ENCODE measurements around the gene PAK4. TPM values are rescaled to one million over a fixed set of nuclear protein-coding genes. Genes with fewer than 3 reads are reported as not detected.
"Not testable (repeated sequence)": the region's sequence is repeated elsewhere in the genome, so short reads cannot be mapped to it uniquely, and the experiment has no call there.

PAK4 gene
- total RNA-seq, 1 donor from 2014 or later = 4.2 TPM

DNA sequence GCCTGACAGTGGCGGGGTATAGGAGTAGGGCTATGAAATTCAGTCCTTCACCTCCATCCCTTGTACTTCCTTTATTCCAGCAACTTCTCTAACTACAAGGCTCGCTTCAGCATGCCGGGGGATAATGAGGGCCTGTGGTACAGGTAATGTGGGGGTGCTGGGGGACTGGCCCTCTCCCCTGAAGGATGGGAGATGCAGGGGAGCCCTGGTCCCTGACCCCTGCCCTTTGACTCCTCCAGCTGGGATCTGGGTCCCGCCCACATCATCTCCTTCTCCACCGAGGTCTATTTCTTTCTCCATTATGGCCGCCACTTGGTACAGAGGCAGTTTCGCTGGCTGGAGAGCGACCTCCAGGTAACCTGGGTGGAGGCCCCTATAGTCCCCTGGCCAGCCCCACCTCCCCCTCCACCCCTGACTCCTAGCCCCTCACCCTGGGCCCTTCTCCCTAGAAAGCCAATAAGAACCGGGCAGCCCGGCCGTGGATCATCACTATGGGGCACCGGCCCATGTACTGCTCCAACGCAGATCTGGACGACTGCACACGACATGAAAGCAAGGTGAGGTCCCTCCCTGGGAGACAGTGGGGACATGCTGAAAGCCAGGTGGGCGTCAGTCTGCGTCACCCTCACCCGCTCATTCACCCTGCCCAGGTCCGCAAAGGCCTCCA, 25.0 kb upstream of the PAK4 start:
- DNase-seq (ENCODE audit: low read depth in 2 of 2) = no peak

DNA sequence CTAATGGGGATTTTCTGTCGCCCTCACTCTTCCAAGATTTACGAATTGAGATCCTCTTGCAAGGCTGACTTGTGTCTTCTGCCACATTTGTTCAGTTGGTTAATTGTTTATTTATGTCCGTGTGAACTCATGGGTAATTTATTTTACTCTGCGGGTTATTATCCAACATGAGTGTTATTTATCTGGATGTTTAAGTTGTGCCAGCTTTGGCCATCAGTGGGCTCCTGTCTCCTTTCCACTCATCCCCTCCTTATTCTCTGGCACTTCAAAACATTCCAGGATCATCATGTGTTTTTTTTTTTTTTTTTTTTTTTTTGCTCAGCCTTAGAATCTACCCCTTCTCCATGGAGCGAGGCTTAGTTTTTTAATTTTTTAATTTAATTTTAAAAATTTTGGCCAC, 22.4 kb upstream of the PAK4 start:
- no peak for DNase-seq (ENCODE audit: low read depth in 2 of 2)

DNA sequence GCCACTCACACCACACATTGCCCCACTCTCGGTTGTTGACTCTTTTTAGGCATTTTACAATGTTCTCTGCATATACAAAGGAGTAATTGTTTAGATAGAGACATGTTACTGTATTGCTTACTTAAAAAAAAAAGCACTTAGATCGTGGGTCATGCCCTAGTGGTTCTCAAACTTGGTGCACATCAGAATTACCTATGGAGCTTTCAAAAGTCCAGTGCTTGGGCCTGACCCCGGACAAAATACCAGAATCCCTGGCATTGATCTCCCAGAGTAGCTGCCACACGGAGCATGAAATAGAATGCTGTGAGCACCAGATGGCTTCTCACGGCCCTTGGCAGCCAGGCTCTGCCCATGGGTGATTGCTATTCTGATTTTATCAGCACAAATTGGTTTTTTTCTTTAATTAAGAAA, 21.4 kb upstream of the PAK4 start:
- no peak for DNase-seq (ENCODE audit: low read depth in 2 of 2)

DNA sequence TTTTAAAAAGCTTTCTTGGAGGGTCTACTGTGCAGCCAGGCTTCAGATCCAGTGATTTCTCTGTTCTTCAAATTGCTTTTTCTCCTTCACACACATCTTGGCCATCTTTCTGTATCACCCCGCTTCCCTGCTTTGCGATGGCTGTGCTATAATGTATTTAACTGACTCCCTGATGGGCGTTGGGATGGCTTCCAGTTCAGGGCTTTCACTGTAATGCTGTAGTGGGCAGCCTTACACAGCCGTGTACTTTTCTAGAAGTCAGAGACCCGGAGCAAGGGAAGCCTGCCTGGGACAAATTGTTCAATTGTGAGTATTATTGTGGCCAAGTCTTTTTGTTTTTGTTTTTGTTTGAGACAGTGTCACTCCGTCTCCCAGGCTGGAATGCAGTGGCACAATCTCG, 19.4 kb upstream of the PAK4 start:
- no peak for DNase-seq (ENCODE audit: low read depth in 2 of 2)

DNA sequence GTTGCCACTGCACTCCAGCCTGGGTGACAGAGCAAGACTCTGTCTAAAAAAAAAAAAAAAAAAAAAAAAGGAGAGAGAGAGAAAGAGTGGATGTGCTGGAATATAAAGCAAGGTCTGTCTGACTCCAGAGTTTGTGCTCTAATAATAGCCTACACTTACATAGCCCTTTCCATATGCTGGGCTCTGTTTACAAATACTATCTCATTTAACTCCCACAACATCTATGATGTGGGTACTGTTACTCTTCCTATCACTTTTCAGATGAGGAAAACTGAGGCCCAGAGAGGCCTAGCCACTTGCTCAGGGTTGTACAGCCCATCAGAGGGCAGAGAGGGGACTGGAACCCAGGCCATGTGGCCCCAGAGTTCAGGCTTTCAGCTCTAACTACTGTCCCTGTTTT, 15.9 kb upstream of the PAK4 start:
- DNase-seq (ENCODE audit: low read depth in 2 of 2) = no peak

DNA sequence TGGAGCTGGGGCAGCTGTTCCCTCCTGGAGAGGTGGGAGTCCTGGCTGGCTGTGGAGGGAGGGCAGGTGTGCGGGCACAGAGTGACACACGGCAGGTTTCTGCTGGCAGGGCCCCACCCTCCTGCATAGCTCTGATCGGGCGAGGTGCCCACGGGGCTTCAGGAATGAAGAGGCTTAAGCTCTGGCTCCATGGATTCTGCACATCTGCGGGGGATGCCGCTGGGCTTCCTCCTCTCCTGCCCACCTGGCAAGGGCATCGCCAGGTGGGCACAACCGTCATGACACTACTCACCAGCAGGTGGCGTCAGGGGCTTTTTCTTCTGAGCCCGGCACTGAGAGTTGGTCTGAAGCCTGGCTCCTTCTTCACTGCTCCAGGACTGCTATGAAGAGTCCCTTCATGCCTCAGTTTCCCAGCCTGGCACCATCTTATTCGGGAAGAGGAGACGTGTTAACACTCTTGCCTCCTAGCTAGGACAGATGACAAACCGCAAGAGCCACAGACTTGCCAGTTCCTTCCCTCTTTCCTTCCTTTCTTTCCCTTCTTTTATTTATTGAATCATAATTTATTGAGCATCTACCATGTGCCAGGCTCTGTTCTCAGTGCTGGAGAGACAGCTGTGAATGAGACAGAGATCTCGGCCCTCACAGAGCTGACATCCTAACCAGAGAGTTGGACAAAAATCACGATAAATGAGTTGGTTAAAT, 15.2 kb upstream of the PAK4 start:
- peak in 1 of 2 donors; percentile 45 for DNase-seq (ENCODE audit: low read depth in 2 of 2)

DNA sequence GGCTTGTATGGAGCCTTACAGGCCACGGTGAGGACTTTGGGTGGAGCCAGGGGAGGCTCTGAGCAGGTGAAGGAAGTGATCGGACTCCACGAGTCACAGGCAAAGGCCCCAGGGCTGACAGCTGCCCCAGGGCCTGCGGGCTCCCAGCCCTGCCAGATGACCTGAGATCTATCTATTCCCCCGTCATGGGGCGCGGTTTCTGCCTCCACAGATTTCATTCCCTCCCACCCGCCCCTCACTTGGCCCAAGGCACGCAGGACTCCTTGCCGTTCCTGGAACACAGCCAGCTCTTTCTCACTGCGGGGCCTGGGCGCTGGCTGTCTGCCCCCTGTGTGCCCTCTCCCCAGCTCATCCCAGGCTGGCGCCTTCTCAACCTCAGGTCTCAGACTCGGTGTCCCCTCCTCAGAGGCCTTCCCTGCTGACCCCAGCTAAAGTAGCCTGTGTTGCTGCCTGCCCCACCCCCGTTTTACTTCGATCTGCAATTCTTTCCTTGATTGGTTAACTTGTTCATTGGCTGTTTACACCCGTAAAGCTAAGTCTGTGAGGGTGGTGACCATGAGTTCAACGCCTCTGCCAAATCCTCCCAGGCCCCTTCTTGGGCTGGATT, 13.9 kb upstream of the PAK4 start:
- DNase-seq (ENCODE audit: low read depth in 2 of 2) = no peak

DNA sequence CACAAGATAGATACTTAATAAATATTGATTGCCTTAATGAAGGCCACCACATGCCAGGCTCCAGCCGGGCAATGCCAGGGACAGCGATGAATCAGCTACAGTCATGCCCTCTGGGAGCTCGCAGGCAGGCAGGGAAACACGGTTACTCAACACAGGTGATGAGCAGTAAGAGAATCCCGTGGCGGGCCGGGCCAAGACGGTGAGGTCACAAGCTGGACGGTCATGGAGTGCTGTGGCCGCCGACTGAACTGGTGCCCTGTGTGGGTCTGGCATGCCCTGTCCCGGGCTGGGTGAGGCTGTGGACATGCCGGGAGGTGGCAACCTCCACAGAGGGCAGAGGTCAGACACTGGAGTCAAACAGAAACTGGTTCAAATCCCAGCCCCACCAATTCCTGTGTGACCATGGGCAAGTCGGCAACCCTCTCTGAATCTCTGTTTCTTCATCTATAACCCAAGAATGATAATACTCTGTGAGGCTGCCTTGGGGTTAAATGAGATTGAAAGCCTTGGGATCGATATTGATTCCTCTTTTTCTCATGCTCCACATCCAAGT, 13.2 kb upstream of the PAK4 start:
- DNase-seq (ENCODE audit: low read depth in 2 of 2) = no peak

DNA sequence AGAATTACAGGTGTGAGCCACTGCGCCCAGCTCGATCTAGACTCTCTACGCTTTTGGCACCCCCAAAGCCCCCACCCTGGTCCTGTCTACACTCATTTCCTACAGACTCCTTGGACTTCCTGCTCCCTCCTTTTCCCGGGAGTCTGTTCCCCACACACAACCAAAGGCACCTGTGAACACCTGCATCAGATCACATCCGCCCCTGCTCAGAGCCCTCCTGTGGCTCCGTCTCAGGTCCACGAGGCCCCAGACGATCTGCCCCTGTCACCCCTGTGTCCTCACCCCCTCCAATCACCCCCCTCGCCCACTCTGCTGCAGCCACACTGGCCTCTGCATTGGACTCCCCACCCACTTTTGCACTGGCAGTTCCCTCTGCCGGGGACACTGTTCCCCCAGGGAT, 12.4 kb upstream of the PAK4 start:
- DNase-seq (ENCODE audit: low read depth in 2 of 2) = no peak

DNA sequence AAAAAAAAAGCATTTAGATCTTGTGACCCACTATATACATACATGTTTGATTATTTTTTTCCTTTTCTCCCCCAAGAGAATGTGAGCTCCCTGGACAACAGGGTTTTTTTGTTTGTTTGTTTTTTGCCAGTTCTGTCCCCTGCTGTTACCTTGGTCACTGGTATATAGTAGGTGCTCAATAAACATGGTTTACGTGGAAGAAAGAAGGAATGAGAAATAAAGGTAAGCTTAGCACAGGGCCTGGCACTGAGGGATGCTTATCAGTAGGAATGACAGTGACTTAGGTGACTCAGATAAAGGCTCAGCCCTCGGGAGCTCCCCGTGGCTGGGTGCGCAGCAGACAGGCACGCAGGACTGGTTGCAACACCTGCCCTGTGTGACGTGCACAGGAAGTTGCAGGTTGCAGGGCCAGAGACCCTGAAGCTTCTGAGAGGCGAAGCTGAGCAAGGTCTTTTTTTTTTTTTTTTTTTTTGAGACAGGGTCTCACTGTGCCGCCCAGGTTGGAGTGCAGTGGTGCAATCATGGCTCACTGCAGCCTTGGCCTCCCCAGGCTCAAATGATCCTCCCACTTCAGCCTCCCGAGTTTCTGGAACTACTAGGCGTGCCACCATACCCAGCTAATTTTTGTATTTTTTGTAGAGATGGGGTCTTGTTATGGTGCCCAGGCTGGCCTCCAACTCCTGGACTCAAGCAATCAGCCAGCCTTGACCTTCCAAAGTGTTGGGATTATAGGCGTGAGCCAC, 10.3 kb upstream of the PAK4 start:
- DNase-seq (ENCODE audit: low read depth in 2 of 2) = no peak

DNA sequence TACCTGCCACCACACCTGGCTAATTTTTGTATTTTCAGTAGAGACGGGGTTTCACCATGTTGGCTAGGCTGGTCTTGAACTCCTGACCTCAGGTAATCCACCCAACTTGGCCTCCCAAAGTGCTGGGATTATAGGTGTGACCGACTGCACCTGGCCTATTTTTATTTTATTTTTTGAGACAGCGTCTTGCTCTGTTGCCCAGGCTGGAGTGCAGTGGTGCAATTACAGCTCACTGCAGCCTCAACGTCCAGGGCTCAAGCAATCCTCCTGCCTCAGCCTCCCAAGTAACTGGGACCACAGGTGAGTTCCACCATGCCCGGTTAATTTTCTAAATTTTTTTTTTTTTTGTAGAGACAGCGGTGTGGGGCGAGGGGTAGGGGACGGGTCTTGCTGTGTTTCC, 8.6 kb upstream of the PAK4 start:
- not testable (repeated sequence) for DNase-seq (ENCODE audit: low read depth in 2 of 2)

DNA sequence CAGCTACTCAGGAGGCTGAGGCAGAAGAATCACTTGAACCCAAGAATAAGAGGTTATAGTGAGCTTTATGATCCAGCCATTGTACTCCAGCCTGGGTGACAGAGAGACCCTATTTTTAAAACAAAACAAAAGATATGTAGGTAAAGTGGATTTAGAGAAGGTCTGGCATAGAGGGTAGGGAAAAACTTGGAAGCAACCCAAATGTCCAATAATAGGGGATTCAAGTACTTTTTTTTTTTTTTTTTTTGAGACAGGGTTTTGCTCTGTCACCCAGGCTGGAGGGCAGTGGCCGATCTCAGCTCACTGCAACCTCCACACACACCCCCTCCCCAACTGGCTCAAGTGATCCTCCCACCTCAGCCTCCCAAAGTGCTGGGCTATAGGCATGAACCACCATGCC, 5.8 kb upstream of the PAK4 start:
- no peak for DNase-seq (ENCODE audit: low read depth in 2 of 2)

DNA sequence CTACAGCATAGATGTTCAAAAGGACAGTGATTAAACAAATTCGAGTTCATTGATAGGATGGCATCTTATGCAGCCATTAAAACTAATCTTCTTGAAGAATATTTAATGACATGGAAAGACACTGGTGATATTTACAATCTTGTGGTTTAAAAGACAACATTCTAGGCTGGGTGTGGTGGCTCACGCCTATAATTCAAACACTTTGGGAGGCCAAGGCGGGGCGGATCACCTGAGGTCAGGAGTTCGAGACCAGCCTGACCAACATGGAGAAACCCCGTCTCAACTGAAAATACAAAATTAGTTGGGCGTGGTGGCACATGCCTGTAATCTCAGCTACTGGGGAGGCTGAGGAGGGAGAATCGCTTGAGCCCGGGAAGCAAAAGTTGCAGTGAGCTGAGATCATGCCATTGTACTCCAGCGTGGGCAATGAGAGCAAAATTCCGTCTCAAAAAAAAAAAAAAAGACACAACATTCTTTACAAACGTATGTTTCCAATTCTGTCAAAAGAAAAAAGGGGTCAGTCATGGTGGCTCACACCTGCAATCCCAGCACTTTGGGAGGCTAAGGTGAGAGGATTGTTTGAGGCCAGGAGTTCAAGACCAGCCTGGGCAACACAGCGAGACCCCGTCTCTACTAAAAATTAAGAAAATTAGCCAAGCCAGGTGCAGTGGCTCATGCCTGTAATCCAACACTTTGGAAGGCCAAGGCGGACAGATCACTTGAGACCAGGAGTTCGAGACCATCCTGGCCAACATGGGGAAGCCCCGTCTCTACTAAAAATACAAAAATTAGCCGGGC, 2.5 kb upstream of the PAK4 start:
- DNase-seq (ENCODE audit: low read depth in 2 of 2) = no peak

DNA sequence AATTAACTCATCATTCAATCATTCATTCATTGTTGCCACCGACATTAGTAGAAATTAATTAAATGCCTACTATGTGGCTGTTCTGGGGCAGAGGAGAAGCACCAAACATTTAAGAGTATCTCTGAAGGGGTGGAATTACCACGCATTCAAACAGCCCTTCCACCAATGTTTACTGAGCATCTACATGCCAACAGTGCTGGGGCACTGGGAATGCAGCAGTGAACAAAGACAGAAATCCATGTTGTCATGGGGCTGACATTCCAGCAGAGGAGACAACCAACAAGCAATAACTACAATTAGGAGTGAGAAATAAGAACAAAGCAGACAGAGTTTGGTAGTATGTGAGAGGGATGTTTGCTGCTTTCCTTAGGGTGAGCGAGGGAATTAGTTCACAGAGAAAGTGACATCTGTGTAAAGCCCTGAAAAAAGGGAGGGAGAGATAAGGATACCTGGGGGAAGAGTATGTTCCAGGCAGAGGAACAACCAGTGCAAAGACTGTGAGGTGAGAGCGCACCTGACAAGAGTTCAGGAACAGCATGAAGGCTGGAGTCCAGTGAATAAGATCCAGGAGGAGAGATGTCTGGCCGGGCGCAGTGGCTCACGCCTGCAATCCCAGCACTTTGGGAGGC, 1.3 kb upstream of the PAK4 start:
- DNase-seq (ENCODE audit: low read depth in 2 of 2) = no peak

DNA sequence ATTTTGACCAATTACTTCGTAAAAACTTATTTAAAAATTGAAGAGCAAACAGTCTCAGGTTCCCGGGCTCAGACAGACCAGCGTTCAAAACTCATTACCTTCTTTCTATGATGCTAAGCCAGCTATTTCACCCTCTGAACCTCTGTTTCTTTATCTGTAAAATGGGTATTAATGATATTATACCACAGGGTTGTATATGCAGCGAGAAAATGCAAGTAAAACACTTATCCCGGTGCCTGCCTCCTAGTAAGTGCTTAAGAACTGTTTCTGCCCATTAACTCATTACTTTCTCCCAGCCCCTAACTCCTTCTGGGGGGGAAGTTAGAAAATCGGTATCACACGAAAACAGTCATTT, 410 bp upstream of the PAK4 start:
- DNase-seq (ENCODE audit: low read depth in 2 of 2) = no peak

DNA sequence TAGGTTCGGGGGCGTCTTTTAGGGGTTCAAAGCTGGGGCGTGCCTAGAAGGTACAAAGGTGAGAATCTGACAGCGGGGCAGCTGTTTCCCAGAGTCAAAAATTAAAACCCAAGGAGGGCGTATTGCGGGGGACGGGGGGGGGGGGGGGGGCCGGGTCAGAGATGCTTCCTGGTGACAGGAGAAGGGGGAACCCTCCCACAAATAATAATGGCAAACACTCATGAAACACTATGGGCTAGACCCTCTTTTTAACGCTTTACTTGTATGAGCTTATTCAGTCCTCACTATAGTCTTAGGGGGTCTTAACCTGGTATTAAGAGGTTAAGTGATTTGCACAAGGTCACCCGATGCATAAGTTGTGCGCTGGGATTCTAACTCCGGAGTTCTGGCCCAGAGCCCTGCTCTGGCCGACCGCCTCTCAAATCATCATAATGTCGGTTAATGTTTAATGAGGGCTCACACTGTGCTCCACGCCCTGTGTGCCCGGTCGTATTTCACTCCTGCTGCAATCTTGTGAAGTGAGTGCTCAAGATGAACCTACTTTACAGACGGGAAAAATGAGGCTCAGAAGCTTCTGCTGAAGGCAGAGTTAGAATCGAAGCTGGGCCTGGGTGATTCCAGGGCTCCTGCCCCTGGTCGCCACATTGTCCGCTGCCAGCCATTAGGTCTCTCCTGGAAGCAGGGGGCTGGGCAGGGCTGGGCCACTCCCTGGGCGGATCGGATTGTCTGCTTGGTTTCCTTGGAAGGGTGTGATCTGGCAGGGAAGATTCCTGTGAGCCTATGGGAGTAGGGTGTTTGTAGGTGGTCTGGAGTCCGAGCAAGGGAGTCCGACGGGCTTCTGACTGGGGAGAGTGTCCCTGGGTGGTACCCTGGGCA, 964 bp downstream of the PAK4 start:
- peak in 1 of 2 donors; percentile 26 for DNase-seq (ENCODE audit: low read depth in 2 of 2)

DNA sequence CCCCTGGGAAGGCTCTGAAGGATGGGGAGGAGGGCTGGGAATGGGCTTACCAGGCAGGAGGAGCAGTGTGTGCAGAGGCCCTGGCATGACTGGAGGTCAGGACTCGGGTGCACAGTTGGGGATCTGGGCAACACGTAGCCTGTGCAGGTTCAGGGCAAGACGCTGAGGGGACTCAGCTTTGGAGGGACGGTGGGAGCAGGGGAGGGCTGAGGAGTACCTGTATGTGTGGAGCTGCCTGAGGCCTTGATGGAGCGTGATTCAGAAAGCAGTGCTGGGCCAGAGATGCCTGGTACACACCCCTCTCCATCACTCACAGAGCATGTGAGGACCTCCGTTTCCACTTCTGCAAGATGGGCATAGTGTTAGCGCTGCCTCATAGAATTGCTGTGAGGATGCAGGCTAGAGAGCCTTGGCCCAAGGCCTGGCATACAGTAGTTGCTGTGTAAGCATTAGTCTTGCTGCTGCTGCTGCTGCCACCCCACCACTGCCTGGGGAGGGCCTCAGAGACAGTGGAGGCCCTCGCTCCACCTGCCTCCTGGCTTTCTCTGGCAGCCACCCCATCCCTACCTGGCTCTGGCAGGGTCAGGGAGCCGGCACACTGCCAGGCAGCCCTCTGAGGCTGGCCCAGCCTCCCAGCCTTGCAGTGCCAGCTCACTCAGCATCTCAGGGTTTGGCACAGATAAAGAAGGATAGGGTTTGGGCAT, 2.4 kb downstream of the PAK4 start:
- DNase-seq (ENCODE audit: low read depth in 2 of 2) = no peak

DNA sequence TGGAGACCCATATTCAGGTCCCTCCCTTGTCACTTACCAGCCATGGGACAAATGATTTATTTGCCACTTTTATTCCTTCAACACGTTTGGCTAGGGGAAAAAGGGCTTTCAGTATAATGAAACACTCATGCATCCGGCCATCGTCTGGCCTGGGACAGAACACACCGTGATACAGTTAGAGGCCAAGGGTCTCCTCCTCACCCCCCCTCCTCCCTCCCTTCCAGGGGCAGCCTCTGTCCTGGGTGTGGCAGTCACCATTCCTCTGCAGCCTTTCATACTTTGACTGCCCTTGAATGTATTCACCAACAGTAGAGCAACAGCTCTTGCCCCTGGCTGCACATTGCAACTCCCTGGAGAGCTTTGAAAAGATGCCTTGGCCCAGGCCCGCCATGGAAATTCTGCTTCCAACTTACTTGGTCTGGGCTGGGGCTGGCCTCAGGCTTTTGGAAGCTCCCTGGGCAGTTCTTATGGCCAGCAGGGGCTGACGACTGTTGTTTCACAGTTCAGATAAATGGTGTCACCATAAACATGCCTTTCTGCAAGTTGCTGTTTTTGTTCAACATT, 3.0 kb downstream of the PAK4 start:
- DNase-seq (ENCODE audit: low read depth in 2 of 2) = no peak

DNA sequence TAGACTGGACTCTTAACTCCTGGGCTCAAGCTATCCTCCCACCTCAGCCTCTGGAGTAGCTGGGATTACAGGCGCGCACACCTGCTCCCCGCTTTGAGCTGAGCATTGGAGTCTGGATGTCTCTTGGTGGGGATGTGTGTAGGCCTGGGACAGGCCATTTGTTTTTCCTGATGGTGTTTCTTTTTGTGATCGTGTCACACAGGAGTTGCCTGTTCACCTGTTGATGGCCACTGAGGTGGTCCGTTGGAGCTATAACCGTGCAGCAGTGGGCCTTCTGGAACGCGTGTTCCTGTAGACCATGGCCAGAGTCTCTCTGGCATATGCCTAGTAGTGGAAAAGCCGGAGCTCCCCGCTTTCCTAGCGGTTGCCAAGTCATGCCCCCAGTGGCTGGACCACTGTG, 3.5 kb downstream of the PAK4 start:
- DNase-seq (ENCODE audit: low read depth in 2 of 2) = no peak
